ENCODE data around the gene OGFRL1. TPM values are rescaled to one million over a fixed set of nuclear protein-coding genes. Genes with fewer than 3 reads are reported as not detected.

Gene OGFRL1
- total RNA-seq, 1 experiment from 2014 or later, result 70.8 TPM

DNA sequence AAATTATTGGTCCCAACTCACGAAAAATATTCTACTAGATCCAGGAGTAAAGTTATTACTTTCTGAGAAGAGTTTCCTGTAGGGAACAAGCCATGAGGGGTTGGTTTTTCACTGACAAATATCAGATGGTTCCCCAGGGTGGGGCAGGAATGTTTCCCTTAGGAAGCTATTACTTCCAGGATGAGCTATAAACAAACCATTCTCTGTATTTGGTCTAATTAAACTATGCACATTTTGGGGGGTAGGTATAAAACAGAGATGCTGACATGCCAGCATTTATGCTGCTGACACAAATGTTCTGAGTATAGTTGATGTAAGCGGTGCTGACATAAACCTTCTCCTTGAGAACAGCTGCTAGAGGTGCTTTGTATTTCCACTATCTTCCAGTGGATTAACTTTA is 54.2 kb downstream of the OGFRL1 start:
- H3K9me3 Mint-ChIP-seq (ENCODE audit: unreplicated experiment), result no peaks in the 10 kb centered on the region
- H3K4me3 Mint-ChIP-seq (ENCODE audit: unreplicated experiment), result no peak overlapping the region
- ChIA-PET POLR2A (interaction anchor here (0.6 kb wide), 1 partner anchor 48 kb away, joined by 3 read pairs; no protein-coding TSS in a partner anchor), CTCF (interaction anchor here (0.6 to 2.6 kb wide), 6 partner anchors 41 to 387 kb away, joined by 3 to 16 read pairs (median 3); no protein-coding TSS in a partner anchor)
- intact Hi-C loops (cut with micrococcal nuclease), result no loop called here
- no peak overlapping the region for H3K27ac Mint-ChIP-seq (ENCODE audit: low read depth, unreplicated experiment)
- no peak for TF ChIP-seq CTCF (IDR thresholded peaks at IDR 0.05; ENCODE audit: unreplicated experiment)
- H3K27me3 Mint-ChIP-seq (ENCODE audit: insufficient read depth, unreplicated experiment), result no peaks in the 10 kb centered on the region
- no TSS peak for BruUV-seq (replicated peaks)
- no peaks in the 10 kb centered on the region for H3K36me3 Mint-ChIP-seq (ENCODE audit: insufficient read depth, unreplicated experiment)
- H3K4me1 Mint-ChIP-seq (ENCODE audit: insufficient read depth, unreplicated experiment), result no peaks in the 10 kb centered on the region
- no peak for DNase-seq (ENCODE audit: unreplicated experiment)

GRCh38 chr6:71345476-71346333 is 57.1 kb downstream of the OGFRL1 start:
- Mint-ChIP-seq H3K36me3 (ENCODE audit: insufficient read depth, unreplicated experiment) (no peaks in the 10 kb centered on the region), H3K9me3 (ENCODE audit: unreplicated experiment) (no peaks in the 10 kb centered on the region), H3K4me3 (ENCODE audit: unreplicated experiment) (no peak overlapping the region), H3K27me3 (ENCODE audit: insufficient read depth, unreplicated experiment) (no peaks in the 10 kb centered on the region), H3K4me1 (ENCODE audit: insufficient read depth, unreplicated experiment) (no peaks in the 10 kb centered on the region), H3K27ac (ENCODE audit: low read depth, unreplicated experiment) (no peak overlapping the region)
- no TSS peak for BruUV-seq (replicated peaks)
- intact Hi-C loops (cut with micrococcal nuclease), result loop anchor here (5.0 kb wide), 1 partner anchor 53 kb away; no protein-coding TSS in a partner anchor
- ChIA-PET POLR2A (interaction anchor here (1.2 kb wide), 1 partner anchor 153 kb away, joined by 3 read pairs; no protein-coding TSS in a partner anchor), CTCF (interaction anchor here (0.7 to 3.4 kb wide), 7 partner anchors 16 to 160 kb away, joined by 3 to 23 read pairs (median 3); partner anchors contain the start of gene OGFRL1)
- DNase-seq (ENCODE audit: unreplicated experiment), result no peak
- no peak for TF ChIP-seq CTCF (IDR thresholded peaks at IDR 0.05; ENCODE audit: unreplicated experiment)

GRCh38 chr6:71346334-71346694 is 57.7 kb downstream of the OGFRL1 start:
- TF ChIP-seq CTCF (IDR thresholded peaks at IDR 0.05; ENCODE audit: unreplicated experiment), result no peak
- Mint-ChIP-seq H3K4me3 (ENCODE audit: unreplicated experiment) (no peak overlapping the region), H3K36me3 (ENCODE audit: insufficient read depth, unreplicated experiment) (no peaks in the 10 kb centered on the region), H3K27ac (ENCODE audit: low read depth, unreplicated experiment) (no peak overlapping the region), H3K4me1 (ENCODE audit: insufficient read depth, unreplicated experiment) (no peaks in the 10 kb centered on the region), H3K27me3 (ENCODE audit: insufficient read depth, unreplicated experiment) (no peaks in the 10 kb centered on the region), H3K9me3 (ENCODE audit: unreplicated experiment) (no peaks in the 10 kb centered on the region)
- BruUV-seq (replicated peaks), result no TSS peak
- intact Hi-C loops (cut with micrococcal nuclease), result loop anchor here (5.0 kb wide), 1 partner anchor 54 kb away; no protein-coding TSS in a partner anchor
- CTCF ChIA-PET, result interaction anchor here (0.8 to 3.4 kb wide), 3 partner anchors 57 to 156 kb away, joined by 3 to 23 read pairs (median 3); partner anchors contain the start of gene OGFRL1
- DNase-seq (ENCODE audit: unreplicated experiment), result no peak
- POLR2A ChIA-PET, result interaction anchor here (1.2 kb wide), 1 partner anchor 154 kb away, joined by 3 read pairs; no protein-coding TSS in a partner anchor

GRCh38 chr6:71347119-71347518 is 58.5 kb downstream of the OGFRL1 start:
- intact Hi-C loops (cut with micrococcal nuclease), result loop anchor here (5.0 kb wide), 1 partner anchor 55 kb away; no protein-coding TSS in a partner anchor
- ChIA-PET CTCF (interaction anchor here (1.7 to 3.4 kb wide), 2 partner anchors 157 kb away, joined by 10 to 23 read pairs; no protein-coding TSS in a partner anchor), POLR2A (no interaction called here)
- no TSS peak for BruUV-seq (replicated peaks)
- no peak overlapping the region for H3K4me3 Mint-ChIP-seq (ENCODE audit: unreplicated experiment)
- no peaks in the 10 kb centered on the region for H3K9me3 Mint-ChIP-seq (ENCODE audit: unreplicated experiment)
- no peak for TF ChIP-seq CTCF (IDR thresholded peaks at IDR 0.05; ENCODE audit: unreplicated experiment)
- H3K27ac Mint-ChIP-seq (ENCODE audit: low read depth, unreplicated experiment), result no peak overlapping the region
- DNase-seq (ENCODE audit: unreplicated experiment), result no peak
- H3K36me3 Mint-ChIP-seq (ENCODE audit: insufficient read depth, unreplicated experiment), result no peaks in the 10 kb centered on the region
- no peaks in the 10 kb centered on the region for H3K27me3 Mint-ChIP-seq (ENCODE audit: insufficient read depth, unreplicated experiment)
- no peaks in the 10 kb centered on the region for H3K4me1 Mint-ChIP-seq (ENCODE audit: insufficient read depth, unreplicated experiment)
